Measurements from ENCODE around the gene NPR1.

DNA sequence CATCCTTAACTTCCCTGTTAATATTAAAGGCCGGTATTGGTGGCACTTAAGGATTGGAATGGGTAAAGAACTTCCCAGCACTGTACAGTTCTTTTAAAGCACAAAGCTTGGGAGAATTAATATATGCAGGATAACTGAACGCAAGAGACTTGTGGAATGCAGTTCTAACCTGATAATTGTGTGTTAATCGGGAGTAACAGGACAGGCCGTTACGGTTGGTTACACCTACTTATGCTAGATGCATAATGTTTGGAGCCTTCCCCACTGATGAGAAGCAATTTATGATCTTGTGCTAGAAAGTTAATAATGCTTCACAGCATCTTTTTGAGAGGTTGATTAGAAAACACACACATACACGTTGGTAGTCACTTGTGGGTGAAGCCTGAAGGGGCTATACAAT is 37.6 kb upstream of the NPR1 start:
- TF ChIP-seq, protein P1, sequence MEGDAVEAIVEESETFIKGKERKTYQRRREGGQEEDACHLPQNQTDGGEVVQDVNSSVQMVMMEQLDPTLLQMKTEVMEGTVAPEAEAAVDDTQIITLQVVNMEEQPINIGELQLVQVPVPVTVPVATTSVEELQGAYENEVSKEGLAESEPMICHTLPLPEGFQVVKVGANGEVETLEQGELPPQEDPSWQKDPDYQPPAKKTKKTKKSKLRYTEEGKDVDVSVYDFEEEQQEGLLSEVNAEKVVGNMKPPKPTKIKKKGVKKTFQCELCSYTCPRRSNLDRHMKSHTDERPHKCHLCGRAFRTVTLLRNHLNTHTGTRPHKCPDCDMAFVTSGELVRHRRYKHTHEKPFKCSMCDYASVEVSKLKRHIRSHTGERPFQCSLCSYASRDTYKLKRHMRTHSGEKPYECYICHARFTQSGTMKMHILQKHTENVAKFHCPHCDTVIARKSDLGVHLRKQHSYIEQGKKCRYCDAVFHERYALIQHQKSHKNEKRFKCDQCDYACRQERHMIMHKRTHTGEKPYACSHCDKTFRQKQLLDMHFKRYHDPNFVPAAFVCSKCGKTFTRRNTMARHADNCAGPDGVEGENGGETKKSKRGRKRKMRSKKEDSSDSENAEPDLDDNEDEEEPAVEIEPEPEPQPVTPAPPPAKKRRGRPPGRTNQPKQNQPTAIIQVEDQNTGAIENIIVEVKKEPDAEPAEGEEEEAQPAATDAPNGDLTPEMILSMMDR (IDR thresholded peaks at IDR 0.05): no peak
- TF ChIP-seq POLR2A (IDR thresholded peaks at IDR 0.05) (no peak), POLR2AphosphoS5 (IDR thresholded peaks at IDR 0.05; ENCODE audit: insufficient read depth in 1 of 2, low read depth in 1 of 2) (no peak)
